ENCODE data around the gene AGO3.
A peak's percentile ranks its signal among the peaks of the same experiment; 100 is the strongest.

AGO3 gene

GRCh38 chr1:36083635-36084496 is 153.0 kb downstream of the AGO3 start, which contains the start of gene TEKT2:
TEKT2 (plus strand) TSS chr1:36084094; CDS start chr1:36084922, 828 bp downstream.
- DNase-seq (ENCODE audit: low spot score): peak; percentile 63

DNA sequence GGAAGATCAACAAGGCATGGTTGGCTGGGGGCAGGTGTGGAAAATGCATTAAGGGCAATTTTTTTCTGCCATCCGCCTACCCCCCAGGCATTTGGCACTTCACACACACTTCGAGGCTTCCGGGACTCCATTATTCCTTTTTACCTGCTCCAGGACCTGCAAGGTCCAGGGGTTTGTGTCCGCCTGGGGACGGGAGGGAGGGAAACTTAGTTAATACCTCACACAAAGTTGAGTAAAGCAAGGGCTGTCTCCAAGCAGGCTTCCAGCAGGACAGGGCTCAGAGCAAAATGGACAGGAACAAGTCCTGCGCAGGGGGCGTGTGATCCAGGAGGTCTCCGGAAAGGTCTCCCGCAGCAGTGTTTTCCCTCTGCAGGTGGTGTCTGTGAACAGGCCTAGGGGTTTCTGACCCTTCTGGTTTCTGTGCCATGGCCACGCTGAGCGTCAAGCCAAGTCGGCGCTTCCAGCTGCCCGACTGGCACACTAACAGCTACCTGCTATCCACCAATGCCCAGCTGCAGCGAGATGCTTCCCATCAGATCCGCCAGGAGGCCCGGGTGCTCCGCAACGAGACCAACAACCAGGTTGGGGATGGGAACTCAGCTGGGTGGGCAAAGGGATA is 153.7 kb downstream of the AGO3 start:
- no peak for DNase-seq (ENCODE audit: low spot score)

DNA sequence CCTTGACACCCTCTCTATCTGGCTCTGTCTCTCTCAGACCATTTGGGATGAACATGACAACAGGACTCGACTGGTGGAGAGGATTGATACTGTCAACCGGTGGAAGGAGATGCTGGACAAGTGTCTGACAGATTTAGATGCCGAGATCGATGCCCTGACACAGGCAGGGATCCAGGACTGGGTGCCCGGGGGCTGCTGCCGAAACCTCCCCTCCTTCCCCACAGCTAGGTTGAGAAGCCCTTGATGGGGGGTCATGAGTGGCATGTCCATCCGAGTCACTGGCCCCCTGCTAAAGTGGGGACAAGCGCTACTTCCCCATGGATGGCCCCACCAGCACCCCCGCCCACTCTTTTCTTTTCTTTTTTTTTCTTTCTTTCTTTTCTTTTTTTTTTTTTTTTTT is 154.2 kb downstream of the AGO3 start:
- DNase-seq (ENCODE audit: low spot score): no peak

DNA sequence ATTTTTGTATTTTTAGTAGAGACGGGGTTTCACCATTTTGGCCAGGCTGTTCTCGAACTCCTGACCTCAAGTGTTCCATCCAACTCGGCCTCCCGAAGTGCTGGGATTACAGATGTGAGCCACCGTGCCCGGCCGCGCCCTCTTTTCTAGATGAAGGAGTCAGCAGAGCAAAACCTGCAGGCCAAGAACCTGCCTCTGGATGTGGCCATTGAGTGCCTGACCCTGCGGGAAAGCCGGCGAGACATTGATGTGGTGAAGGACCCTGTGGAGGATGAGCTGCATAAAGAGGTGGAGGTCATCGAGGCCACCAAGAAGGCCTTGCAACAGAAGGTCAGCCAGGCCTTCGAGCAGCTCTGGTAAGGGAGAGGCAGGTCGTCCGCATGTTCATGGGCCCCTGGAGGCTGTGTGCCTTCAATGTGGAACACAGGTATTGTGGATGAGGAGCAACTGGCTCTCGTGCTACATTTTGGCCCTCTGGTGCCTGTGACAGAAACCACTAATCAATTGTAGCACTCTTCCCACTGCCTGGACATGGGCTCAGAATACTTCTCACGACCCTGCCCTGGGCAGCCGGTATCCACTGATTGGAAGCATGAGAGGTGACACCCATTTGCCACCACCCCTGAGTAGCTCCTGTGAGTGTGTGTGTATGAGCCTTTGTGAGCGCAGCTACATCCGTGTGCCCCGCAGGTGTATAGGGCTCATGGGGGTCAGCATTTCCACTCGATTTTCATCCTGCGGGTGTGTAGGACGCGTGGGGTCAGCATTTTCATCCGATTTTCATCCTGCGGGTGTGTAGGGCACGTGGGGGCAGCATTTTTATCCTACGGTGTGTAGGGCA is 155.0 kb downstream of the AGO3 start:
- no peak for DNase-seq (ENCODE audit: low spot score)

GRCh38 chr1:36086529-36087232 is 155.8 kb downstream of the AGO3 start:
- no peak for DNase-seq (ENCODE audit: low spot score)

GRCh38 chr1:36087233-36088123 is 156.6 kb downstream of the AGO3 start:
- no peak for DNase-seq (ENCODE audit: low spot score)

DNA sequence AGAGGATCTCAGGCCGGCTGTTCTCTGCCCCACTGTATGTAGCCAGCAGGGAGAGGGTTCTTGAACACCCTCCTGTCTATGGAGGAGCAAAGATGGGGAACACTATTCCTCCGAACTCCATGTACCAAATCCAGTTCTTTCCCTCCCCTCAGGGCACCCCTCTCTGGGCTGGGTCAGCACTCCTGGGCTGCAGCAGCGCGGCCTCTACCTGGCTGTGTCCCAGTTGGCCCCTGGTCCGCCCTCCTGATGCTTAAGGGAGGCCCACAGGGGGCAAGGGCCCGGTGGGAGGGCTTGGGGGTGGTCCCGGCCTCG is 157.3 kb downstream of the AGO3 start:
- DNase-seq (ENCODE audit: low spot score): no peak

DNA sequence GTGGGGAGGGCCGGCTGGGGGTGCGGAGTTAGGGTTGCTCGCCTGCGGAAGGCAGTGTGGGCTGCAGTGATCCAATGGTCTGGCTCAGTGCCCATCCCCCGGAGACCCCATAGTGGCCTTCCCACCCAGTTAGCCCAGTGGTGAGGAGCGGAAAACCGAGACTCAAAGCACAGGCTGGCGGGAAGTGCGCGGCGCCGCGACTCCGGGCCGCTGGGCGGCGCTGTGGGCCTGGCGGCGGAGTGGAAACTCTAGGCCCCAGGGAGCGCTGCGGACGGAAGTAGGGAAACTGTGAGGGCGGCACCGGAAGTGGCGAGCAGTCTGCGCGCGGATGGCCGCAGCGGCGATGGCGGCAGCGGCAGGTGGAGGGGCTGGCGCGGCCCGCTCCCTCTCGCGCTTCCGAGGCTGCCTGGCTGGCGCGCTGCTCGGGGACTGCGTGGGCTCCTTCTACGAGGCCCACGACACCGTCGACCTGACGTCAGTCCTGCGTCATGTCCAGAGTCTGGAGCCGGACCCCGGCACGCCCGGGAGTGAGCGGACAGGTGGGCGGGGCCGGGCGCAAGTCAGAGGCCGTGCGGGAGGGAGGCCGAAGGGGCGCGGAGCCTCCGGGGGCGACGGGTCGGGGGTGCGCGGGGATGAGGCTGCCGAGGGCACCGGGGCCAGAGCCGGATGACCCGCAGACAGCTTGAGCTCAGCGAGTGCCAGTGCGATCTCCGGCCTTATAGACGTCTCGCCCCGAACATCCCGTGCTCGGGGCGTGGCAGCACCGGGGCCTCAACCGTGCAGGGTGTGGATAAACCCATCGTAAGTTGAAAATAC is 157.9 kb downstream of the AGO3 start, which contains the start of gene ADPRS:
Gene ADPRS (plus strand): TSS at position 316 of the 816 bp plus-strand sequence. CDS start 13 bp downstream, at position 329.
- DNase-seq (ENCODE audit: low spot score): peak; percentile 80

DNA sequence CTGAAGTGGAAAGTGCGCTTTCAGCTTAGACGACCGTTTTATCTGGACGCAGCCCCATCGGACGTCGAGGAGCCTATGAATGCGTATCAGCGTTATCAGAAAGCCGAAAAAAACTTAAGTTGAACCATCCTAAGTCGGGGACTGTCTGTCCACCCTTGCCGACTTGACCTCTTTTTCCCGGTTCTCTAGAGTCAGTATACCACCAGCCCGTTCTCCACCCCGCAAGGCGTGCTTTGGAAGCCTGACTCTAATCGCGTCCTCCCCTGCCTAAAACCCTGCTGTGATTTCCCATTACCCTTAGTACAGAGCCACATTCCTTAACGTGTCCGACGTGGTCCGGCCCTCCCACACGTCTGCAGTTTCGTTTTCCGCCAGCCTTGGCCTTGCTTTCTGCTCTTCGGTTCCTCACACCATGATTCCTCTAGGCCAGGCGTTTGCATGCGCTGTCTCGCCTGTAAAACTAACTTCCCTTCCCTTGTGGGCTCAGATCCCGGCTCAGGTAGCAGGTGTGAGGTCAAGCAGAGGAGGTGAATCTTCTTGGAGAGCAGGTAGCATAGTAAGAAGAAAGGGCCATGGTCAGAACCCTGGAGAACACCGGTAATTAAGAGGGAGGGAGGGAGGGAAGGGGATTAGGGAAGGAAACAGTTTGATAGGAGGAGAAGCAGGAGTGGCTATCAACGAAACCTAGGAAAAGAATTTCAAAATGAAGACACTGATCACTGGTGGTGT is 158.7 kb downstream of the AGO3 start:
- no peak for DNase-seq (ENCODE audit: low spot score)

GRCh38 chr1:36091141-36091540 is 160.2 kb downstream of the AGO3 start:
- no peak for DNase-seq (ENCODE audit: low spot score)

GRCh38 chr1:36091698-36092097 is 160.8 kb downstream of the AGO3 start:
- no peak for DNase-seq (ENCODE audit: low spot score)

- no peak for DNase-seq (ENCODE audit: low spot score)
These were observed 161.4 kb downstream of the AGO3 start for GRCh38 chr1:36092166-36092797.

DNA sequence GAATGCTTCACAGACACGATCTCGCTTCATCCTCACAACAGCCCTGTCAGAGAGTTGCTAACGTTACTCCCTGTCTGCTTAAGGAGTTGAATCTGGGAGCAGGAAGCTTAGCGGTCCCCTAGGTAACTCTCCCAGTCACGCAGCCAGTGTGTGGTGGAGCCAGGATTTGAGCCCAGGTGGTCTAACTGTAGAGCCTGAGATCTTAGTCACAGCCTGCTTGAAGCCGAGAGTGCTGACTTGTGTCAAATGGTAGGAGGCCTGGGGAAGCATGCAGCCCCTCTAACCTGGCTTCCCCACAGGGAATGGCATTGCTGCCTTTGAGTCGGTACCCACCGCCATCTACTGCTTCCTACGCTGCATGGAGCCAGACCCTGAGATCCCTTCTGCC is 161.9 kb downstream of the AGO3 start:
- DNase-seq (ENCODE audit: low spot score): no peak

DNA sequence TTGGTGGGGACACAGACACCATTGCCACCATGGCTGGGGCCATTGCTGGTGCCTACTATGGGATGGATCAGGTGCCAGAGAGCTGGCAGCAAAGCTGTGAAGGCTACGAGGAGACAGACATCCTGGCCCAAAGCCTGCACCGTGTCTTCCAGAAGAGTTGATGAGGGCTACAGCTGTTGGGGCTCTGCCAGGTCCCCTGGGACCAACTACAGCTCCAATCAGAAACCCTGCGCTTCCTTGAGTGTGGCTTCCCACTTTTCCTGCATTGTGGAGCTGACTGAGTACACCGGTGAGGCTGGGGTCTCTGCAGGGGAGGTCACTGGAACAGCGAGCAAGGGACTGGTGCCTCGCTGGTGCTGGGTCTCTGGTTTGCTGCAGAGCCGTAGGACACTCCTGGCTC is 162.3 kb downstream of the AGO3 start:
- DNase-seq (ENCODE audit: low spot score): no peak

- DNase-seq (ENCODE audit: low spot score): peak; percentile 97
These were observed 163.0 kb downstream of the AGO3 start for GRCh38 chr1:36093929-36094328.

- no peak for DNase-seq (ENCODE audit: low spot score)
These were observed 163.7 kb downstream of the AGO3 start for GRCh38 chr1:36094621-36095061.

GRCh38 chr1:36095760-36096405 is 165.0 kb downstream of the AGO3 start:
- no peak for DNase-seq (ENCODE audit: low spot score)
